Inflammatory macrophage treated with lipopolysaccharide for 4 hours (primary cell): ENCODE results near the gene TTC31.
"Not testable (repeated sequence)": the region's sequence is repeated elsewhere in the genome, so short reads cannot be mapped to it uniquely, and the experiment has no call there.

Experiments used
- DNase-seq: peaks from one replicate; pipeline ENCODE4 v3.0.0-alpha.2; 2020

The TTC31 gene

DNA sequence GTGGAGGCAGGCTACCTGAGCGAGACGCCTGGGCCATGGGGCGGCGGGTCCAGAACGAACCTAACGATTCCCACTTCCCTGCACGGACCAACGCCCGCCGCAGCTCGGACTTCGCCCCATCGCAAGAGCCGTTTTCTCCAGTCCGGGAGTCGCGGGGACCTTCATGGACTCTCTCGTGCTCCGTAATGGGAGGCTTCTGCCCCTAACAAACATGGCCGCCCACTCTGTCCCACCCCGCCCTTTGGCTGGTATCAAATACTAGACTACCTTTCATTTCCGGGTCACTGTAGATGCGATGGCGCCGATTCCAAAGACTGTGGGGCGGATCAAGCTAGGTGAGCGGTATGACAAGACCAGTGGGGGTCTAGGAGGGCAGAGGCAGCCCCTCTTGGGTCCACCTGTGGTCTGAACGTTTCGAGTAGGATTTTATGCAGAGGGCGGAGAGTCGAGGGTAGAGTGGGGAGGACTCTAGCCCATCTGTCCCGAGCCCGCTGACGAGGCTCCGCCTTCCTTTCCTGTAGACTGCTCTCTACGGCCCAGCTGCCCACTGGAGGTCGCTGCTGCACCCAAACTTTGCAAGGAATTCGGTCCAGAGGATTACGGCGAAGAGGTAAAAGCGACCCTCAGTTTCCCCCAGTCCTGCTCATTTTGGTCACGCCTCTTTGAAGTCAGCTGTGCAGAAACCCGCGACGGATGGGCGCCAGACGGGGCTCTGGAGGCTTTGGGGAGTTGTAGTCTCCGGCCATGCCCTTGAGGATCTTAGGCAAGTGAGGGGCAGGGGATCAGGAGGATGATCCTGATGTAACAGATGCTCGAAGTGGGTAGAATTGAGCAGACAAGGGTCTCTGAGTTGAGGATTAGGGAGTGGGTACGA is at the start of gene TTC31, which contains the start of gene CCDC142:
Gene TTC31, plus strand, starts transcription at position 281 of the 874 bp plus-strand sequence. Its CDS starts 15 bp downstream, at position 296.
Gene CCDC142, minus strand, starts transcription at position 198 of the 874 bp plus-strand sequence. Its CDS starts 161 bp downstream, at position 37.
- peak; percentile 96 for DNase-seq

DNA sequence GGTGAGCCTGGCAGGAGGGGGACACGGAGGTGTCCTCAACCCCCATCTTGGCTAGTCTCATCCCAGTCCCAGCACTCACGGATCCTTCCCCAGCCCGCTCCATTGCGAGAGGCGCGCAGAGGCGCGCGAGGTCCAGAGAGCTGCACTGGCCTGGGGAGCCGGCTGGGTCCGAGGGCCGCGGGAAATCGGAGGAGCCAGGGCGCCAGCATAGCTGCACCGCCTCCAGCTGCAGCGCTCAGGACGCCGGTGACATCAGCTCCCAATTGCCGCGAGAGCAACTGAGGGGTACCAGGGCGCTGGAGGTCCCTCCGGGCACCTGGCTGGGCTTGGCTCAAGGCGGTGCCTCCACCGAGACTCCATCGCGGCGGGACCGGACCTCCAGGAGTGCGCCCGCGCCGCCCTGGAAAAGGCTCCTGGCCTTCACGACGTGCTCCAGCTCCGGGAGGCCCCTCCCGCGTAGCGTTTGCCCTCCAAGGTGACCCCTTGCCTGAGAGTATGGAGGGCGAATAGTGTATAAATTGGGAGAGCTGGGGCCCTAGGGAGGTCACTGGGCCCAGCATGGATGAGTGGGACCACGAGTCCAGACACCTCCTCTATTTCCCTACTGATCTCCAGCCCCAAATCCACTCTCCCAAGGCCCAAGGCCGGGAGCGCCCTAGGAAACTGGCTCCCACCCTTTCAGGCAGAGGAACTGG is 46.6 kb upstream of the TTC31 start:
- DNase-seq = no peak

DNA sequence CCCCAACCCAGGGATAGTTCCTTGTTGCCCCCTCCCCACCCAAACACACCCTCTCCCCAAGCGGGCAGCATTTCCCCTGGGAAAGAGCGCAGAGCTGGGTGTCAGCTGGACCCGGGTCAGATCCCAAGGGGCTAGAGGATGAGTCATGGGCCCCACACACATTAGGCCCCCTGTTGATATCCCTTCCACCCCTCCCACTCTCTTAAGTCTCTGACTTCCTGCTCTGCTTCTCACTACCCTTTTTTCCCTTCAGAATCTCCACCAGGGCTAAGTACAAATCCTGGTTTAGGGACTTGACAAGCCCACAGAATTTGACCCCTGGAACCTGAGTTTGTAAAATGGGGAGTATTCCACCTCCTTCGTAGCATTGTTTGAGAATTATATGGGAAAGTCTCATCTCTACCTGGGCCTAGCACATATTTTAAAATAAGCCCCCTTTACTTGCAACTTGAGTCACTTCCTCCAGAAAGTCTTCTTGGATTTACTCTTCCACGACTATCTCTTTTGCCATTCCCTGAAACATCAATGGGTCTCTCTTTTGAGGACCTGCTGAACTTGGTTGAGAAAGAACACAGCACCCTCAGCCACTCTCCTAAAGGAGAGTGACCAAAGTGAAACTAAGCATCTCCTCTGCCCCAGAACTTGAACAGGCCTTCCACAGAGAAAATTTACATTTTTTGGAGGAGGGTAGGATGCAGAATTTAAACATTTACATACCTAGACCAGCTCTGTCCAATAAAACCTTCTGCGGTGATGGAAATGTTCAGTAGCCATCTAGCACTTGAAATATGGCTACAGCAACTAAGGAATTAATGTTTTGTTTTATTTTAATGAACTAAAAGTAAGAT is 45.8 kb upstream of the TTC31 start:
- DNase-seq = peak; percentile 32

DNA sequence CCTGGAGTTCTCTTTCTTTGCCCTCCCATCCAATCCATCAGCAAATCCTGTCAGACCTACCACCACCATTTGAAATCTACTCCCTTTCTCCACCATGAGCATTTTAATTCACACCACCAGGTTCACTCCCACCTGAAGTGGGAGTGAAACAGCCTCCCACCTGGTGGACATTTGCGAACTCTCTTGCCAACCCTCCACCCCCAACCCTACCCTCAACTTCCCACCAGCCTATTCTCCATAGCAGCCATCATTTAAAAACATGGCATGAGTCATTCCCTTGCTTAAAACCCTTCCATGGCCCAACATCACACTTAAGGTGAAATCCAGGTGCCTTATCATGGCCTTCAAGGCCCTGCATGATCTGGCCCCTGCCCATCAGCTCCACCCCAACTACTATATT is 44.6 kb upstream of the TTC31 start:
- no peak for DNase-seq

DNA sequence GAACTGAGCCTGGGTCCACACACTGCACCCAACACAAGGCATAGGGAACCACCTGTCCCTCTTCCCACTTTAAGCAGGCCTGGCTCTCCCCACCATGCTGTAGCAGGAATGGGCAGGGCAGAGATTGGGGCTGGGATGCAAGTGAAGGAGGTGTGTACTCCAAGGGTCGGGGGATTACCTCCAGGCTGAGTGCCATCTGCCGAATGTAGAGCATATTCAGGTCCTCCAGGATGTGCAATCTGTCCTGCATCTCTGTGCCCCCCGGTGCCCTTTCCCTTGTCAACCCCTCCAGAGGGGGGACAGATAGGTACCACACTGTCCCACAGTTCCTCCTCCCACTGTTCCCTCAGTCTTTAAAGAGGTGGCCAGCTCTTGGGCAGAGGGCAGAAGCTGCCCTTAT is 43.5 kb upstream of the TTC31 start:
- no peak for DNase-seq

DNA sequence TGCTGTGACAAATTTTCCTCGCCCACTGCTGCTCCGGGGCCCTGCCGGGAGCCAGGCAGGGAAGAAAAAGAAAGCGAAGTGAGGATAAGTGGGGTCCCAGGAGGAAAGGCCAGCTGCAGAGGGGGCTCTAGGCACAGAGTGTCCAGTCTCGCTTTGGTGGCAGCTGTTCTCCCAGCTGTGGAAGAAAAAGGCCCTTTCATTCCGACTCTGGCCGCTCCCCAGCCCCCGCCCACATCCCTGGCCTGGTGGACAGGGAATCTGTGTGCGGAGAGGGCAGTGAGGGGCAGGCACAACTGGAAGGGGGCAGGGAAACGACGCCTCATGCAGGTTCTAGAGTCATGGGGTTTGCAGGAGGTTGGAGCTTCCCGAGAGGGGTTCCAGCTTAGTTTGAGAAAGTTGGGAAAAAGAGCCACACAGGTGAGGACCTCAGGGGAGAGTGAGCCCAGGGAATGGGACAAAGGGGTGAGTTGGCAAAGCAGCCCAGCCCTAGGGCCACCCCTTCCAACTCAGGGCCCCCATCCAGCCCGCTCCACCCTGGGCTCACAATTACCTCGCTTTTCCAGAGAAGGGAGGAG is 43.0 kb upstream of the TTC31 start:
- no peak for DNase-seq

DNA sequence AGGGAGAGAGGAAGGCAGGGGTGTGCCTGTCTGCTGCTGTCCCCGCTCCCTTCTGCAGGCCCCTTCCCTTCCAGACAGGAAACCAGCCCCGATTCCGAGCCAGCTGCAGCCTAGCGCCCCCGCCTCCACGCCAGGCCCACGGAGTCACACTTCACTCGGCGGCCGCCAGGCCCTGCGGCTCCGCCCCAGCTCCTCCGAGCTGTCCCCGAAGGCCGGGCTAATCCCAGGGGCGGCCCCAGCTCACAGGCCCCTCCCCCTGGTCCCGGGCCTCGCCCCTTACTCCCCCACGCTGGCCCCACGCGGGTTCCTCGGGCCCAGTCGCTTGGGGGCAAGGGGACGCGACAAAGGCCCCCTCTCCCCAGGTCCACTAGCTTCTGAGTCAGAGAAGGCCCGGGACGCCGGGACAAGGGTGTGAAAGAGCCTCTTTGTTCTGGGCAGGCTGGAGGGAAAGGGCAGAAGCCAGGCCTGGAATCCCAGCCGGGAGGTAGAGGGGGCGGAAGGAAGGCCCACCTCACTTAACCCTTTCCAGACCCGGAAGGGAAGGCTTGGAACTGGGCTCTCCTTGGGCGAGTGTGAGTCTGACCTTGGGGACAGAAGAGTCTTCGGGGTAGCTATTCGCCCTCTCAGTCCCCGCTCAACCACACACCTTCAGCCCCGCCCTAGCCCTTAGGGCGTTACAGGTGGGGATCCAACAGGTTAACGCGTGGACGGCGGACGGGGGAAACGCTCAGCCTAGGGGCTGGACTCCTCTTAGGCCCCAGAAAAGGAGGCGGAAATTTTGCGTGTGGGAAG is 42.3 kb upstream of the TTC31 start:
- peak; percentile 61 for DNase-seq

DNA sequence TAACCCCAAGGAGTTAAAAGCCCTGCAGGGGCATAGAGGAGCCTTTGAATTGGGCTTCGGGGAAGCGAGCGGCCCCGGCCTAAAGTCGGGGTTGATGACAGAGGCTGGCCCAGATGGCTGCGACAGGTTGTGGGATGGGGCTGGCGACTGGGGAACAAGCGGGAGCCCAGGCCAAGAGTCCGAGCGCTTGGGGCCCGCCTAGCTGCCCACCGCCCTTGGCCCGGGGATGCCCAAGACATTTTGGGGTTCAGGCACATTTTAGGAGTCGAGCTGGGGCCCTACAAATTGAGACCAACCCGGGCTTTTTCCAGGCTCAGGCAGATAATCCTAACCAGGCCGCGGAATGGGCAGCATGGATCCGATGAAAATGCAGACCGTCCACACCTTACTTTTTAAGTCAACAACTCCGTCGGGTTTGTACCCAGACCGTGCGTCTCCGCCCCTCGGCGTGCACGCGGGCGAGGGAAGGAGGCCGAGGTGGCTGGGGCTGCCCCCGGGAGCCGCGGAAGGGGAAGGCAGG is 41.7 kb upstream of the TTC31 start:
- no peak for DNase-seq

DNA sequence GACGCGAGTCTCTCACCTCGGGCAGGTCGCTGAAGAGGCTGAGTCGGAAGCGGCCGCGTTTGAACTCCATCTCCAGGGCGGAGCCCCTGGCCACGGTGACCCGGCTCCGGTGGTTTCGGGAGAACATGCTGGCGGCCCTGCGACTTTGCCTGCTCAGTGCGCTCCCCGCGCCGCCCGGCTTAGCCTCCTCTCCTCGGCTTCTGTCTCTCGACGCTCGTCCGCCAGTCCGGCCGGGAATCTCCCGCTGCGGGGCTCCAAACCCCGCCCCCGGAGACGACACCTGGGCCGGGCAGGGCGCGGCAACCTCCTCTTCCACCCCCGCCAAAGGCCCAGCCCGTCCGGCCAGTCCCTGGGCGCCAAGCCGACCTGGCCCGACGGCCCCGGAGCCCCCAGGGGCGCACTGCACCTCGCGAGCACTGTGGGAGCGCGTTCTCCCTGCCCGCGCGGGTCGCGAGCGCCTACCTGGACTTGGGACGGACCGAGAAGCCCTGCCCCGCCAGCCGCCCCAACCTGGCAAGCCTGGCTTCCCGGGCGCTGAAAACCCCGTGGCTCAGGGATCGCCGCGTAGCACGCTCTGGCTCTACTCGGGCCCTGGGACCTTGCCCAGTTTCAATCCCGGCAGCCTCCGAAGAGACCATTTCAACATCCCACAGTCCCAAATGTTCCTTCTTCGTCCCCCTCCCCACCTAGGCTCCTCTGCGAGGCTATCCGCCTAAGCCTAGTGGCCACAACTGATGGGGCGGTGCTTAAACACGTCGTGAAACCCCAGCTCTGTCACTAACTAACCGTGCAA is 41.0 kb upstream of the TTC31 start, which contains the start of gene RTKN:
Gene RTKN, minus strand, starts transcription at position 248 of the 793 bp plus-strand sequence. Its CDS starts 121 bp downstream, at position 127.
- no peak for DNase-seq

DNA sequence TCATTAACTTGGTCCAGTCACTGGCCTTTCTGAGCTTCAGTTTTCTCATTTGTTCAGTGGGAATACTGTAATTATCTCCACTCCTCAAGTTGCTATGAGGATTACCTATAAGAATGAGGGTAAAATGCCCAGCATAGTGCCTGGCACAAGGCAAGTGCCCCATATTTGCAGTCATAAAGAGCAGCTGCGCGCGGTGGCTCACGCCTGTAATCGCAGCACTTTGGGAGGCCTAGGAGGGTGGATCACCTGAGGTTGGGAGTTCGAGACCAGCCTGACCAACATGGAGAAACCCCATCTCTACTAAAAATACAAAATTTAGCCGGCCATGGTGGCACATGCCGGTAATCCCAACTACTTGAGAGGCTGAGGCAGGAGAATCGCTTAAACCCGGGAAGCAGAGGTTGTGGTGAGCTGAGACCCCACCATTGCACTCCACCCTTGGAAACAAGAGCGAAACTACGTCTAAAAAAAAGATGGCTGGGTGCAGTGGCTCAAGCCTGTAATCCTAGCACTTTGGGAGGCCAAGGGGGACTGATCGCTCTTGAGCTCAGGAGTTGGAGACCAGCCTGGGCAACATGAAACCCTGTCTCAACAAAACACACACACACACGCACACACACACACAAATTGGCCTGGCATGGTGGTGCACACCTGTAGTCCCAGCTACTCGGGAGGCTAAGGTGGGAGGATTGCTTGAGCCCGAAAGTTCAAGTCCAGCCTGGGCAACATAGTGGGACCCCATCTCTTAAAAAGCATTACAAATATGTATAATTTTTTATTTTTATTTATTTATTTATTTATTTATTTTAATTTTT is 40.2 kb upstream of the TTC31 start:
- DNase-seq = not testable (repeated sequence)

DNA sequence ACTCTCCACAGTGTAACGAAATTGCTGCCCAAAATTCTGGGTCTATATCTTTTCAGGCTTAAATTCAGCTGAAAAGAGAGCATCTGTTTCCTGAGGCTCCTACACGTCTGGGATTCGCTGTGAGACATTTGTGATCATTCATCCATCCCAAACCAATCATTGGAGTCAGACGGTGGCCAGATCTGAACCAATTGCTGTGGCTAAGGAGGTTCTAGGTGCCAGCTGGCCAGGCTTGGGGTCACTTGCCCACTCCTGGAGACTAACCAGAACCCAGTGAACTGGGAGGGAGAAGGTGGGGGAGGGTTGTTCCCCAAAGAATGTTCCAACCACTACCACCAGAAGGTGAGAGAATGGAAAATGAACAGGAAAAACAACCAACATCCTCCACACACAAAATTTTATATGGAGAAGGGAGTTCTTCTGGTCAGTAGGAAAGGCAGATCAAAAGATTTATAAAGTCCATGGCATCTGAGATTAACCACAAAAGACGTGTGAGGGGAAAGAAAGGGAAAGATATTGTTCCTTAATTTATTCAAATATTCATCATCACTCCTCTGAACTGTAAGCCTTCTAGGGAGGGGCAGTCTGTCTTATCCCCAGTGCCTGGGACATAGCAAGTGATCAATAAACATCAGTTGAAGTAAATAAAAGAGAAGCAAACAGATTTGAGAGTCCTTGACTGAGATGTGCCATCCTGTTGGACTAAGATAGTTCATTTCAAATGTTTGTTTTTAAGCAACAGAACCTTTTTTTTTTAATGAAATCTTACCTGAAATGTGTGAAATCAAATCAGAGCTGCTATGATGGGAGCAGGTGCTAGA is 38.2 kb upstream of the TTC31 start:
- no peak for DNase-seq

DNA sequence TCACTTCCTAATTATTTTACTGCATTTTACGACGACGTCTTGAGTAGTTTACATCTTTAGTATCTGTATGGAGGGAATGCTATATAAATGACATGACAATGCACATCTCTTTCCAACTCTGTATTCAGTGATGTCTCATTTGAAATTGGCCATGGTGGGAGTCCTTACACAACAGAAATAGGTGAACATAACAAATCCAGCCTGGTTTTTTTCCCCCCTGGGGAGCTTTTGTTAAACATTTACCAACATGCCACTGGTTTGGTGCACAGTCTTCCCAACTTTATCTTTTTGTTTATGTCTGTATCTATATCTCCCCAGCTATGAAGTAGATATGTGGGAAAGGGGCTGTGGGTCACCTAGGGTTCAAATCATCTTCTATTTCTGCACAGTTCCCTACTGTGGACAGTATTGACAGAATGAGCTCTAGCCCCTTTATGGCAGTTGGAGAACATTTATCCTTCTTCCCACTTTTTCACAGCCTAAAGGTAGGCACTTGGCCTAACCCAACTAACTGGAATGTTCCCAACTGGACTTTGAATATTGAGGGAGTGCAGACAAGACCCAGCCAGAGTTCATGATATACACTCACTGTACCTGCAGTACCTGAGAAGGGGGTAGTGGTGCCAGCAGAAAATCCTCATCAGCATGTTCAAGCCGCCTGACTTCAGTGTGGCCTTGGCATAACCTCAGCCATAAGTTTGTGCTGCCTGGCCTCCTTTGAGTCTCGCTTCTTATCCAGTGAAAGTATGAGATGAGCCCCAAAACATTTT is 35.5 kb upstream of the TTC31 start:
- DNase-seq = no peak

DNA sequence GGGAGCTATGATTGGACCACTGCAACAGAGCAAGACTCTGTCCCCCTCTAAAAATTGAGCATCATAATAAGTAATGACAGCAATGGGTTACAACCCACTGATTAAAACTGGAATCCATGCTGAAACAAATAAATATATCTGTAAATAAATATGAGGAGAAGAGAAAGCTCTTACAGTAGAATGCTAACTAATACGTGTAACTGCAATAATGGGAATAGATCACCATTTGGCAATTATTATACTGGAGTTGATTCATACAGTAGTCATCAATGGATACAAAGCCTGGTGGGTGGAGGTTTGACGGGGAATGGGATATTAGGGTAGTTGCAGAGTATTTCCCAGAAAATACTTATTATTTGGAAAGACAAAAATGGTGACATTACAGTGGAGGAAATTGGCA is 34.1 kb upstream of the TTC31 start:
- DNase-seq = no peak

DNA sequence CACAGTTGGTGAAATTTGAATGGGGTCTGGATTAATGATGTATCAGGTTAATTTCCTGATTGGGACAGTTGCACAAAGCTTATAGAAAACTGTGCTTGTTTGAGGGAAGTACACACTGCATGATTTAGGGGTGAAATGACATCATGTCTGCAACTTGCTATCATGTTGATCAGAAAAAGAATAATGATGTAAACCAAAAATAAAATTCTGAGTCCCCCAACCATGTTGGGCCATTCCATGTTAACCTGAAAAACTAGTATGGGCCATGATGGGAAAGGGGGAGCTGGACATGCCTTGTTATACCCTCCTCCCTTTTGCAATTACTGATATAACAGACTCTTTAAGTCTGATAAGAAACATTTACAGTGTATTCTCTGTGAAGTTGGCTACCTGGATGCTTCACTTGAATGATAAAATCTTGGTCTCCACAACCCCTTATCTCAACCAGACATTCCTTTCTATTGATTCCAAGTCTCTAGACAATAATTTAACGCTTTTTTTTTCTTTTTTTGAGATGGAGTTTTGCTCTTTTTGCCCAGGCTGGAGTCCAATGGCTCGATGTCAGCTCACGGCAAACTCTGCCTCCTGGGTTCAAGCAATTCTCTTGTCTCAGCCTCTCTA is 32.2 kb upstream of the TTC31 start:
- DNase-seq = no peak

DNA sequence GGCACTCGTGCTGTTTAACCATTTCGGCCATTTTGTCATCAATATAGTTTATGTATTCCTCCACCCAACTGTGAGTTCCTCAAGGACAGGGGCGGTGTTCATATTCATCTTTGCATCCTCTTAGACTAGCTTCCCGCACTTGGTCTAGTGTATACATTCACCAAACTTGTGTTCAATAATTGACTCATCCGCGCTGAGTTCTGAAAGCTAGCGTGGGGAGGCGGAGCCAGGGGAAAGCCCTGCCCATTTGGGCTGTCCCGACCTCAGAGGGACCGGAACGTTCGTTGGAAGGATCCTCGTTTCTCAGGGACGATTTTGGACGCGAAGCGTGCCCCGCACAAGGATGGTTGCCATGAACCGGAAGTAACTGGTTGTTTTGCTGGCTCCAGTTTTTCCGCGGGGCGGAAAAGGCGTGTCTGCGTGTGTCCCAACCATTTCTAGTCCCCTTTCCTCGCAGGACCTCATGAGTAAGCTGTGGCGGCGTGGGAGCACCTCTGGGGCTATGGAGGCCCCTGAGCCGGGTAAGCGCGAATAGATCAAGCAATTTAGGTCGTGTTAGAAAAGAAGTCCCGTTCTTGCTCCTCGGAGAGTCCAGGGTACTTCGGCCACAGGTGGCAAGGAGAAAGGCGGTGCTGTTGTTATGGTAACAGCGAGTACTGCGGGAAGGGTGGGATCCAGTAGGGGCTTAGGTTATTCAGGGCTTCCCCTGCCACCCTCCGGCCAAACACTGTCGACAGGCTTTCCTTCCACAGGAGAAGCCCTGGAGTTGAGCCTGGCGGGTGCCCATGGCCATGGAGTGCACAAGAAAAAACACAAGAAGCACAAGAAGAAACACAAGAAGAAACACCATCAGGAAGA is 28.0 kb upstream of the TTC31 start, which contains the start of gene INO80B:
Gene INO80B, plus strand, starts transcription at position 434 of the 858 bp plus-strand sequence. Its CDS starts 30 bp downstream, at position 464.
- peak; percentile 98 for DNase-seq

DNA sequence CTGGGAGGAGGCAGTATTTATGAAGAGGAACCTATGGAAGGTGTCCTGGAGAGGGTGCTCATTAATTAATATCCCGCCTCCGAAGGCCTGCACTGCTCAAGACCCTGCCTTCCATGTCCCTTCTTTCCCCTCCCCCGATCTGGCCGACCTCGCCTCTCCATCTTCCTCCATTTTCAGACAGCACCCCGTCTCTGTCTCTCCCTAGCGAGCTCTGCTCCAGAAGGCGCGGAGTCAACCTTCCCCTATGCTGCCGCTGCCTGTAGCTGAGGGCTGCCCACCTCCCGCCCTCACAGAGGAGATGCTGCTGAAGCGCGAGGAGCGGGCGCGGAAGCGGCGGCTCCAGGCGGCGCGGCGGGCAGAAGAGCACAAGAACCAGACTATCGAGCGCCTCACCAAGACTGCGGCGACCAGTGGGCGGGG is 25.7 kb upstream of the TTC31 start:
- DNase-seq = no peak
